Uterus (tissue), 4 donors: ENCODE measurements around the gene TRPV2. TPM values are rescaled to one million over a fixed set of nuclear protein-coding genes. Genes with fewer than 3 reads are reported as not detected.
"Not testable (repeated sequence)": the region's sequence is repeated elsewhere in the genome, so short reads cannot be mapped to it uniquely, and the experiment has no call there.

Experiments
- DNase-seq, 2 donors: peaks; one replicate each; pipeline ENCODE4 v3.0.0-alpha.2; 2019 to 2020
- H3K27ac ChIP-seq, 2 donors: fragments of 200-600 bp; sonication (generic); 1 replicate in 1 of 2; 2 replicates in 1 of 2; pipeline ENCODE4 v1.5.1; 2016 to 2018
- H3K27me3 ChIP-seq, 2 donors: fragments of 200-600 bp; sonication (generic); one replicate each; pipeline ENCODE4 v1.5.1; 2018 to 2019; ENCODE audit warnings: control low read depth in 1 of 2
- H3K36me3 ChIP-seq, 2 donors: fragments of 200-600 bp; sonication (generic); one replicate each; pipeline ENCODE4 v1.5.1; 2019; ENCODE audit warnings: control low read depth in 1 of 2
- H3K4me1 ChIP-seq, 2 donors: fragments of 200-600 bp; sonication (generic); one replicate each; pipeline ENCODE4 v1.5.1; 2018 to 2019; ENCODE audit warnings: control low read depth in 1 of 2
- H3K4me3 ChIP-seq, 2 donors: fragments of 200-600 bp; sonication (generic); 1 replicate in 1 of 2; 2 replicates in 1 of 2; pipeline ENCODE4 v1.5.1; 2018 to 2019; ENCODE audit warnings: mild to moderate bottlenecking in 1 of 2
- H3K9me3 ChIP-seq, 2 donors: fragments of 200-600 bp; sonication (generic); one replicate each; pipeline ENCODE4 v1.5.1; 2019; ENCODE audit warnings: control low read depth in 1 of 2
- POLR2A ChIP-seq, 2 donors: fragments of 450-650 bp; IDR thresholded peaks; one replicate each; pipeline ENCODE4 v1.6.1; 2016; ENCODE audit warnings: antibody characterized with exemption in 2 of 2, mild to moderate bottlenecking in 1 of 2, moderate library complexity in 1 of 2
- intact Hi-C: fragments of 100-400 bp; cut with DNase I; formaldehyde crosslinking; loops from one replicate; pipeline ENCODE4 v1.15.1; 2023; ENCODE audit warnings: low total_unique reads
- total RNA-seq, 4 donors: library from RNA; depleted of rRNA in 3 of 4; stranded (reverse); fragments of >200 nt in 3 of 4; gene quantifications; one replicate each; pipeline versions ENCODE4 v1.1.0 to v1.2.4, GENCODE V29; 2014 to 2023
- TF ChIP-seq, protein P1 (sequence below), 4 experiments: fragments of 200-600 bp in 2 of 4; fragments of 450-650 bp in 2 of 4; sonication (generic) in 2 of 4; IDR thresholded peaks; one replicate each; pipeline ENCODE4 v1.5.1; 2016 to 2019; ENCODE audit warnings: antibody characterized with exemption in 4 of 4, mild to moderate bottlenecking in 2 of 4, moderate library complexity in 1 of 4
- donor health status: DM: yes; HTN: yes; CAD: no.

Gene TRPV2
- total RNA-seq, 4 donors from 2014 or later: 6.2 to 26.2 (median 12.9) TPM

DNA sequence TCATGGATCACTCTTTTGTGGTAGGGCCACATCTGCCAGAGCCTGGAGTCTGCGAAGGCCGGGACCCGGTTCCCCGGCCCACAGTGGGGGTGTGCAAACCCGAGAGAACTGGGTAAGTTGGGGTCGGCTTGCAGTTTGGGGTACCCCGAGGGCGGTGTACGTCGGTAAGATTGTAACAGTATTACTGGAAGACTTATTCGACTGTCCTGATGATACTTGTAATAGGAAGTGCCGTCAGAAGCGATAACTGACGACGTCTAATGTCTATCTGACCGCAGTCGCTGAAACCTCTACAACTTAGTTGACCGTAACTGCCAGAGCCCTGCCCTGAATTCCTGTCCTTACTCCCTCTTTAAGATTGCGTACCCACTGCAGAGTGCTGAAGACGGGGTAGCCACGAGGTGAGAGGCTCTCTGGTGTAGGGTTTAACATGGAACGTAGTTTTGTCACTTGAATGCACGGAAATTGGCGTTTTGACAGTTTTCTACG is 24.0 kb downstream of the TRPV2 start:
- peaks cover 7 to 12% of the 10 kb centered on the region in 2 donors for H3K4me1 ChIP-seq
- H3K27ac ChIP-seq: peak overlapping the region; percentile 76 to 82
- DNase-seq: no peak
- H3K27me3 ChIP-seq: no peaks in the 10 kb centered on the region
- no peaks in the 10 kb centered on the region for H3K9me3 ChIP-seq
- peak overlapping the region; percentile 78 to 95 for H3K4me3 ChIP-seq
- H3K36me3 ChIP-seq: no peaks in the 10 kb centered on the region
- TF ChIP-seq POLR2A (IDR thresholded peaks at IDR 0.05): no peak
- TF ChIP-seq, protein P1, sequence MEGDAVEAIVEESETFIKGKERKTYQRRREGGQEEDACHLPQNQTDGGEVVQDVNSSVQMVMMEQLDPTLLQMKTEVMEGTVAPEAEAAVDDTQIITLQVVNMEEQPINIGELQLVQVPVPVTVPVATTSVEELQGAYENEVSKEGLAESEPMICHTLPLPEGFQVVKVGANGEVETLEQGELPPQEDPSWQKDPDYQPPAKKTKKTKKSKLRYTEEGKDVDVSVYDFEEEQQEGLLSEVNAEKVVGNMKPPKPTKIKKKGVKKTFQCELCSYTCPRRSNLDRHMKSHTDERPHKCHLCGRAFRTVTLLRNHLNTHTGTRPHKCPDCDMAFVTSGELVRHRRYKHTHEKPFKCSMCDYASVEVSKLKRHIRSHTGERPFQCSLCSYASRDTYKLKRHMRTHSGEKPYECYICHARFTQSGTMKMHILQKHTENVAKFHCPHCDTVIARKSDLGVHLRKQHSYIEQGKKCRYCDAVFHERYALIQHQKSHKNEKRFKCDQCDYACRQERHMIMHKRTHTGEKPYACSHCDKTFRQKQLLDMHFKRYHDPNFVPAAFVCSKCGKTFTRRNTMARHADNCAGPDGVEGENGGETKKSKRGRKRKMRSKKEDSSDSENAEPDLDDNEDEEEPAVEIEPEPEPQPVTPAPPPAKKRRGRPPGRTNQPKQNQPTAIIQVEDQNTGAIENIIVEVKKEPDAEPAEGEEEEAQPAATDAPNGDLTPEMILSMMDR (IDR thresholded peaks at IDR 0.05): no peak
- intact Hi-C loops: no loop called here

DNA sequence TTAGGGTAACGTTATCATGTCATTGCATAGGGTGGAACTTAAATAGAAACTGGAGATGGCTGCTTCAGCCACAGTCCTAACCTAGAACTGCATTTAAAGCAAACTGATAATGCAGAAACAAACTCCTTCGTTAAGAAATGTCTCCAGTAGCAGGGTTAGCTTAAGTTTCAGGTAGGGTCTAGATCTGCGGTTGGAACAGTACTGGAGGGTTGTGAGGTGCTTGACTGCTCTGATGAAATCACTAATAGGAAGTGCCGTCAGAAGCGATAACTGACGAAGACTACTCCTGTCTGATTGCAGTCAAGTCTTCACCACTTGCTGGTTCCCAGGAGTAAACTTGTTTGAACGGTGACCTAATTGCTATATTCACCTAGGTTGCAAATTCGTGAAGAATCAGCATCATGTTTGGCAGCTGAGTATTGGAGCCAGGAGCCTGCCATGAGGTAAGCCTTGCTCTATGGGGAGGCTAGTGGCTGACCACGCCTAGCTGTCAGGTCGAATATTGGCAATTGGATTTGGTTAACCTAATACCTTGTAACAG is 24.5 kb downstream of the TRPV2 start:
- DNase-seq: no peak
- H3K4me1 ChIP-seq: peaks cover 7 to 12% of the 10 kb centered on the region in 2 donors
- no peaks in the 10 kb centered on the region for H3K27me3 ChIP-seq
- H3K36me3 ChIP-seq: no peaks in the 10 kb centered on the region
- peak overlapping the region; percentile 76 to 82 for H3K27ac ChIP-seq
- H3K4me3 ChIP-seq: peak overlapping the region; percentile 78 to 95
- no peak for TF ChIP-seq POLR2A (IDR thresholded peaks at IDR 0.05)
- TF ChIP-seq, protein P1 (IDR thresholded peaks at IDR 0.05): no peak
- no peaks in the 10 kb centered on the region for H3K9me3 ChIP-seq
- intact Hi-C loops: no loop called here

GRCh38 chr17:16440354-16440753 is 25.0 kb downstream of the TRPV2 start:
- H3K4me1 ChIP-seq: peaks cover 7 to 12% of the 10 kb centered on the region in 2 donors
- H3K27me3 ChIP-seq, H3K36me3 ChIP-seq, intact Hi-C loops, DNase-seq, H3K9me3 ChIP-seq: not testable (repeated sequence)
- H3K27ac ChIP-seq: peak overlapping the region; percentile 76 to 82
- peak overlapping the region; percentile 78 to 95 for H3K4me3 ChIP-seq

DNA sequence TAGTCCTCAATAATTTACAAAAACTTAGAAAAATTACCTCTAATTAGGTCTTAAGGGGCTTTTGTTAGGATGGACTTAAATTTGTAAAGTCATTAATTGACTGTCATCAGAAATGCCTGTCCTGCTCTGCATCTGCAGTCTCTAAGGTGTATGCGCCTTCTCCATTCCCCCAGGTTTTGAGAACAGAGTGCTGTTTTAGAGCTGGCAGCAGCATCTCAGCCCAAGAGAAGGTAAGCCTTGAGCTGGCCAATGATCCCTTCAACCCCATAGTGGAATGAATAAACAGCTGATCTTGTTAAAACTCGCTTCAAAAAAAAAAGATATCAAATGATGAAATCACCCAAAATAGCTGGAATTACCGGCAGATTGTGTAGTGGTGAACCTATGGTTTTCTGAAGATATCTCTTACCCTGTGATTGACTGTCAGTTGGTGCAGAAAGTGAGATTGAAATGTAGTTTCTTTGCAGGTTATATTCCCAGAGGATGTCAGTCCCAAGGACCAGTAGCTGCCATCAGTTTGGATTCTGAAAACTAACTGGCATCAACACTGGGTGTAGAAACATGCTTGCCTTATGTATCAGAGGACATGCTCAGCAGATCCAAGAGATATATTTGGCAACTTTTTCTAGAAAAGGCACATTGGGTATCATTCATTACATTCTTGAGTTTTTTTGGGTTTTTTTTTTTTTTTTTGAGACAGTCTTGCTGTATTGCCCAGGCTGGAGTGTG is 25.7 kb downstream of the TRPV2 start:
- intact Hi-C loops: no loop called here

DNA sequence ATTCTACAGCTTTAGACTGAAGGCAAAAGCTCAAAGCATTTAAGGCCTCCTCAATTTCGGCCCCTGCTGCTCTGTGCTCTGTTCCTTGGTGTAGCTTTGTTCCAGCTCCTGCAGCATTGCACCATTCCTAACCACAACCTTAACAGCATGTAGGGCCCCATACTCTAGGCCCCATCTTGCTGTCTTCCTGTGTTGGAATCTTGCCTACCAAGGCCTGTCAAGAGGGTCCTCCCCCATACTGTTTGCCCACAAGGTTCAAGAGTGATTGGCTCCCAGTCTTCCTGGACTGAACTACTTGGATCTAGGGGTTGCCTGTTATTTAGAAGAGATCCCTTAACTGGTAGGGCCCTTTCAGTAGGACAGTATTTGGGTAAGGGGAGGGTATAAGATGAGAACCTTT is 26.8 kb downstream of the TRPV2 start:
- intact Hi-C loops: no loop called here
- no peak for TF ChIP-seq POLR2A (IDR thresholded peaks at IDR 0.05)
- TF ChIP-seq, protein P1 (IDR thresholded peaks at IDR 0.05): no peak
- Histone ChIP-seq H3K4me3 (no peak overlapping the region), H3K27me3 (no peaks in the 10 kb centered on the region), H3K27ac (no peak overlapping the region), H3K36me3 (no peaks in the 10 kb centered on the region), H3K4me1 (peaks cover 7 to 12% of the 10 kb centered on the region in 2 donors), H3K9me3 (no peaks in the 10 kb centered on the region)
- DNase-seq: no peak

More for the DNA sequence above, 25.7 kb downstream of the TRPV2 start:
- H3K27me3 ChIP-seq: no peaks in the 10 kb centered on the region
- H3K27ac ChIP-seq: peak overlapping the region in 1 of 2 donors; percentile 82
- H3K4me3 ChIP-seq: no peak overlapping the region
- TF ChIP-seq, protein P1 (IDR thresholded peaks at IDR 0.05): no peak
- no peak for TF ChIP-seq POLR2A (IDR thresholded peaks at IDR 0.05)
- no peaks in the 10 kb centered on the region for H3K36me3 ChIP-seq
- H3K9me3 ChIP-seq: no peaks in the 10 kb centered on the region
- H3K4me1 ChIP-seq: peaks cover 7 to 12% of the 10 kb centered on the region in 2 donors
- DNase-seq: no peak
